Left ventricle myocardium inferior (tissue), 1 donor: Measurements from ENCODE around the gene GABRR2. TPM values are rescaled to one million over a fixed set of nuclear protein-coding genes. Genes with fewer than 3 reads are reported as not detected.

Experiments
- DNase-seq: peaks from one replicate; pipeline ENCODE4 v3.0.0-alpha.2; 2020
- H3K27ac ChIP-seq: fragments of 200-600 bp; replicated peaks from 2 replicates; pipeline ENCODE4 v1.8.0; 2021
- H3K27me3 ChIP-seq: fragments of 200-600 bp; 2 replicates; pipeline ENCODE4 v1.8.0; 2021; ENCODE audit warnings: low read depth
- H3K36me3 ChIP-seq: fragments of 200-600 bp; 2 replicates; pipeline ENCODE4 v1.8.0; 2021
- H3K4me1 ChIP-seq: fragments of 200-600 bp; 2 replicates; pipeline ENCODE4 v1.8.0; 2021
- H3K4me3 ChIP-seq: fragments of 200-600 bp; 2 replicates; pipeline ENCODE4 v1.8.0; 2021; ENCODE audit warnings: mild to moderate bottlenecking, moderate library complexity
- H3K9me3 ChIP-seq: fragments of 200-600 bp; replicated peaks from 2 replicates; pipeline ENCODE4 v1.8.0; 2021
- CTCF ChIP-seq: fragments of 200-600 bp; IDR thresholded peaks from 2 replicates; pipeline ENCODE4 v1.8.0; 2021; ENCODE audit warnings: antibody characterized with exemption, mild to moderate bottlenecking, borderline replicate concordance
- intact Hi-C: fragments of 100-400 bp; cut with micrococcal nuclease; formaldehyde crosslinking; loops from one replicate; pipeline ENCODE4 v1.11.0; 2022
- total RNA-seq: library from RNA; stranded (reverse); fragmentation: NEBNext Ultra II Directional; extraction: Animal tissue kit (Norgen Biotek cat#: 25700); gene quantifications from one replicate; pipeline ENCODE4 v1.2.1, GENCODE V29; 2021
- donor health status: DM: no; HTN: yes; CAD: no; lungs with severe emphysema.

The GABRR2 gene
- total RNA-seq, 1 donor from 2014 or later = 0.69 TPM

GRCh38 chr6:89323511-89323971 is 8.4 kb upstream of the GABRR2 start:
- H3K9me3 ChIP-seq = peaks cover 8% of the 10 kb centered on the region
- H3K36me3 ChIP-seq = peaks cover 30% of the 10 kb centered on the region
- H3K4me3 ChIP-seq = no peak overlapping the region
- DNase-seq = no peak
- H3K27ac ChIP-seq = peak overlapping the region; percentile 50
- peaks cover 24% of the 10 kb centered on the region for H3K4me1 ChIP-seq
- H3K27me3 ChIP-seq = no peaks in the 10 kb centered on the region
- intact Hi-C loops = no loop called here
- TF ChIP-seq CTCF = no peak

- peaks cover 24% of the 10 kb centered on the region for H3K4me1 ChIP-seq
- TF ChIP-seq CTCF = no peak
- H3K36me3 ChIP-seq = peaks cover 11% of the 10 kb centered on the region
- H3K27me3 ChIP-seq = no peaks in the 10 kb centered on the region
- intact Hi-C loops = no loop called here
- no peak for DNase-seq
- H3K9me3 ChIP-seq = peaks cover 8% of the 10 kb centered on the region
- no peak overlapping the region for H3K4me3 ChIP-seq
- H3K27ac ChIP-seq = no peak overlapping the region
These were observed 6.3 kb upstream of the GABRR2 start for GRCh38 chr6:89321131-89321970.

- Histone ChIP-seq H3K27me3 (no peaks in the 10 kb centered on the region), H3K4me3 (no peak overlapping the region), H3K9me3 (peaks cover 8% of the 10 kb centered on the region), H3K27ac (no peak overlapping the region), H3K4me1 (peaks cover 25% of the 10 kb centered on the region), H3K36me3 (peaks cover 4% of the 10 kb centered on the region)
- no peak for DNase-seq
- intact Hi-C loops = no loop called here
- TF ChIP-seq CTCF = no peak
These were observed 5.0 kb upstream of the GABRR2 start for GRCh38 chr6:89320012-89320559.

- H3K27me3 ChIP-seq = no peaks in the 10 kb centered on the region
- intact Hi-C loops = loop anchor here (10.0 kb wide), 1 partner anchor 48 kb away; no protein-coding TSS in a partner anchor
- peaks cover 36% of the 10 kb centered on the region for H3K4me1 ChIP-seq
- peaks cover 8% of the 10 kb centered on the region for H3K9me3 ChIP-seq
- peaks cover 4% of the 10 kb centered on the region for H3K36me3 ChIP-seq
- no peak for DNase-seq
- no peak overlapping the region for H3K4me3 ChIP-seq
- no peak overlapping the region for H3K27ac ChIP-seq
- no peak for TF ChIP-seq CTCF
These were observed 2.0 kb upstream of the GABRR2 start for GRCh38 chr6:89317067-89317466.

- DNase-seq = no peak
- Histone ChIP-seq H3K36me3 (no peaks in the 10 kb centered on the region), H3K9me3 (no peaks in the 10 kb centered on the region), H3K4me1 (peaks cover 42% of the 10 kb centered on the region), H3K27ac (peak overlapping the region; percentile 24), H3K27me3 (no peaks in the 10 kb centered on the region), H3K4me3 (no peak overlapping the region)
- intact Hi-C loops = loop anchor here (10.0 kb wide), 1 partner anchor 50 kb away; no protein-coding TSS in a partner anchor
- TF ChIP-seq CTCF = no peak
These were observed 407 bp downstream of the GABRR2 start for GRCh38 chr6:89314692-89315091.
